ENCODE measurements around the gene ANK3.

The ANK3 gene

DNA sequence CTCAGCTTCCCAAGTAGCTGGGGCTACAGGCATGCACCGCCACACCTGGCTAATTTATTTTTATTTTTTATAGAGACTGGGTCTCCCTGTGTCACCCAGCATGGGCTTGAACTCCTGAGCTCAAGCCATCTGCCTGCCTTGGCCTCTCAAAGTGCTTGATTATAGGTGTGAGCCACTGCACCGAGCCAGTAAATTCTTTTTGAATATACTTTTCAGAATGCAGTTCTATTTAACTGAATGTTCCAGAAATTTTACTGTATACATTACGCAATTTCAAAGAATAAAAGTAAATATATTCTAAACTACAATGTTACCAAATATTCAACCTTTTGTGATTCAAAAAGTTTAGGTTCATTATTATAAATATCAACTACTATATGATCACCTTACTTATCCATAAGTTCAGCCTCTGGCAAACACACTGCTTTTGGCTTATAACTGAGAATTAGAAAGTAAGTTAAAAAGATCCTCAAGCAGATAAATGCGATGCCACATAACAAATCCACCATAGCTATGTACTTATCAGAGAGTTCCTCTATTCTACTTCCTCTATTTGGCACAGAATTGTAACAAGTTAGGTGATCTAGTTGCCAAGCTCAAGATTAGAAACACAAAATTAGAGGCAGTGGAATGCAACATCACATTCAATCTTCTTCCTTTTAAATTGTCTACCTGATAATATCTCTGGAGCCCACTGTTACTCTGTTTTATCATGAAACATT is 118.2 kb downstream of the ANK3 start:
- DNase-seq = no peak

DNA sequence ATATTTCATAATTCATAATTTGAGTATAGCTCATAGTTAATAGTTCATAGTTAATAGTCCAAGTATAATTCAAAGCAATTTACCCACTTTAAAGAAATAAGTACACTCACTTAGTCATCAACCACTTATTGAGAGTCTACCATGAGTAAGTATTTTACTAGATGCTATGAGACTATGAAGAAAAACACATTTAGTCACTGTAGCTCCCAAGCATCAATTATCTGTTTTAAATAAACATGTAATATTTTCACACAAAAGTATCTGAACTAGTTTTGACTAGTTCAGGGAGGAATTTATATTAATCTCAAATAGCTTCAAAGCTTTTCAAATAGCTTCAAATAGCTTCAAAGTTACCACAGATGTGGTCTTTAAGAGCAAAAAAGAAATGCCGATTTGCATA is 119.2 kb downstream of the ANK3 start:
- no peak for DNase-seq

DNA sequence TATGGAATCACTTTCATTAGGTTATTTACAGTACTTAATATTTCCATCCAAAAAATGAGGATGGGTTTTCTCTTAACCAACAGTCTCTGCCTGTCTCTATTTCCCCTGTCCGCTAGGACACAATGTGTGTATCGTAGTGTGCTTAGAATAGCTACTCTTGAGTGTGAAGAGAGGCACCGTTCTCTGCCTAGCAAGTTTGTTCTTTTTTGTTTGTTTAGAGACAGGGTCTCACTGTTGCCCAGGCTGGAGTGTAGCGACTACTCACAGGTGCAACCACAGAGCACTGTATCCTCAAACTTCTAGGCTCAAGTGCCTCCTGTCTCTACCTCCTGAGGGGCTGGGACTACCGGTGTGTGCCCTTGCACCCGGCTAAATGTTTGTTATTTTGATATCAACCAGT is 121.9 kb downstream of the ANK3 start:
- DNase-seq = no peak

DNA sequence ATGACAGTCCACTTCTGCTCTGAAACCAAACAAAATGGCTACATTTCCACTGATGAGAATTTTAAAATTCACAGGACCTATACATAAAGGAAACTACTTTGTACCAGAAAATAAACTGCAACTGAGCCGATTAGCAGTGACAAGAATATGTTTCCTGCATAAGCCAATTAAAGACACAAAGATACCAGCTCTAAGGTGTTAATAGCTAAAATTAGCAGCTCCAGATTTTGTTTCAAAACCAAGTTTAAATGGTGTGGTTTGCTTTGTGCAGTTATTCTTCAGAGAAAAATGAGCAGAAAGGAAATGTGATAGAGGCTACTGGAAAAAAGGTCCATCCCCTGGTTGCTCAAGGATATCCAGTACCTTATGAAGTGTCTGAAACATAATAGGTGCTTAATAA is 123.2 kb downstream of the ANK3 start:
- DNase-seq = no peak

DNA sequence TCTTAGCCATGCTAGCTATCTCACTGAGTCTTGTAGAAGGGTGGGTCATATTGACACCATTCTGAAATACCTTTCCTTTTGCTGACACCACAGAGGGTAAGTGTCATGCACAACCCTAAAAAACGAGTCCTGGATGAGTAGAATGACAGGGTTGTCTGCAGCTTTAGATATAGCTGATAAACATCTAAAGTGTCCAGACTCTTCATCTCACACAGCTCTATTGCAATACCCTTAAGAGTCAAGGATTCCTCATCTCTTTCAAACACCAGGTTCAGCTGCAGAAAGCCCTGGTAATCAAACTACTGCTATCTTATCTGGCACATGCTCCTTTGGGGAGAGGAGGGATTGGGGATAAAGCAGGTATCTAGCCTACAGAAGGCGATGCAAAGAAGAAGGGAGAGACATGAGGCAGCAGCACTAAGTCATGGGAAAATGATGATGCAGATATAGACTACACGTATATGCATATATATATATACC is 127.0 kb downstream of the ANK3 start:
- no peak for DNase-seq

DNA sequence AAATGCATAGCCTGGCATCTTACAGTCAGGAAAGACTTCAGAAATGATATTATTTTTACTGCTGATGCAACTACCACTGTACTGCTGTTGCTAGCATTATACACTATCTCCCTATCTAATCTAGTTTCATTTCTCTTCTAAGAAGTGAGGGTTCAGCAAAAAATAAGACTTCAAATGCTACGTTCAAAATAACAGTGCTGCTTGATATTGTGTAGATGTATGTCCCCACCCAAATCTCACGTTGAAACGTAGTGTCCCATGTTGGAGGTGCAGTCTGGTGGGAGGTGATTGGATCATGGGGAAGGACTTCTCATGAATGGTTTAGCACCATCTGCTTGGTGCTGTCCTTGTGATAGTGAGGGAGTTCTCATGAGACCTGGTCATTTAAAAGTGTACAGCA is 129.4 kb downstream of the ANK3 start:
- DNase-seq = no peak

DNA sequence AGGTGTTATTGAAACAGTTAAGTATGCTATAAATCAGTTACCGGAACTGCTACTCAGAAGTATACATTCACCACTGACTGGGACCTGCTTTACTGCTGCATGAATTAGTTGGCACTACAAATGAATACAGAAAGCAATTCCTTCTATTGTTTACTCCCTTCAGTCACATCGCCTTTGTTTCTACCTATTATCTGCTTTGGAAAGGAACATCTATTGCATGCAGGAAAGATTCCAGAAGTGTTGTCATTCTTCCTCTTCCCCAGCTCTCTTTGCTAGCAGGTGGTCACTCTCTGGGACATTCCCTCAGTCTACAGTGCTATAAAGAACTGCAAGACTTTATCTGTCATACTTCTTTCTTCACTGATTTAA is 131.3 kb downstream of the ANK3 start:
- no peak for DNase-seq

DNA sequence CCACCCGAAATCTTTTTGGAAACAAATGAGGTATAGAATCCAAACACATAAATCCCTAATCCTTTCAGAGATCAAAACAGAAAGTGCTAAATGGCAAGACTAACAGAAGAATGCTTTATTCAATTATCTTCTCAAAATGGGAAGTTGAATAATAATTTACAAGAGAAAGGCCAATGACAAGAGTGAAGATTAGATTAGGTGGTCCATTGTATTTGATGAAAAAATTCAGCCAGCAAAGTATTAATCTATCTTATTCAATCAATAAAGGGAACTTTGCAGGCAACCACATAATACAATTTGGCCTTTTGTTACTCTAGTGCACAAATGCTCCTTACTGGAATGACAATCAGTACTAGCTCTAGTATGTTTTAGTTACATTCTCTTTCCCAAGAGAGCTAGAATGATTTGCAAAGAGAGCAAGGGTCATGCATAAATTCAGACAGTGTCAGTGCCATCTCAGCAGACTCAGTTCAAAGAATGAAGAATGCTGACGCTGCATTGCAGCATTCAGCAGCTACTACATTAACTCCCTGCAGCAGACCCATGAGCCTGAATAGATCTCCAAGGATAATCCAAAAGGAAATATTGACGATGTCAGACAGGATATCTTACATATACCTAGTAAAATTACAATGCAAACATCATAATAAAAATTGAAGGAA is 131.8 kb downstream of the ANK3 start:
- no peak for DNase-seq

DNA sequence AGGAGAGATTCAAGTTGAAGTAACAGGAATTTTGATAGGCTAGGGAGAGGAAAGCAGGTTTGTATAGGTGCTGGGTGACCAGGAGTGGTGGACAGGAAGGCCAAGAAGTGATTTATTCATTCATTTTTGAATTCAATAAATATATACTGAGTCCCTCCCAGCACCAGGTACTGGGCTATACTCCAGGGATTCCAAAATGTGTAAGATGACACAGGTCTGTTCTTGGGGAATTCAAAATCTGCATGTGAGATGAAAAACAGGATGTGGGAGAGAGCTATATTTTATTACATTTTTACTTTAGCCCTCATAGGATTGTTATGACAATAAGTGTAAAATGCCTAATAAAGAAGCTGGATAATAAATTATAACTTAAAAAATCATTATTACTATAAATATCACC is 134.9 kb downstream of the ANK3 start:
- no peak for DNase-seq

DNA sequence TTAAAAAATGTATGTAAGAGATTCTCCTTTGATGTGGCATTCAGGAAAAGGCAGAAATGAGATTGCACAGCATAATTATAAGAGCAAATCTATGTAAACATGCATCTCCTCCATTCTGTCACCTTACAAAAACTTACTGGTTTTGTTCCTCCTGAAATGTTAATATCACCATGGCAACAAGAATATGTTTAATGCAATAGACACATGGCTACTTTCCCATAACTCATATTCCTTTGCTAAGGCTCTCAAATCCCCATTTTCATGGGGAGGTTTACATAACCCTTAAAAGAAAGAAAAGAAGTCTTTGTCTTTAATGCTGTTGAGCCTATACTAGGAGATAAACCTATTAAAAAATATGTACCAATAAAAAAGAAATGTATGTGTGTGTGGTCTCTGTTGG is 136.2 kb downstream of the ANK3 start:
- DNase-seq = no peak

DNA sequence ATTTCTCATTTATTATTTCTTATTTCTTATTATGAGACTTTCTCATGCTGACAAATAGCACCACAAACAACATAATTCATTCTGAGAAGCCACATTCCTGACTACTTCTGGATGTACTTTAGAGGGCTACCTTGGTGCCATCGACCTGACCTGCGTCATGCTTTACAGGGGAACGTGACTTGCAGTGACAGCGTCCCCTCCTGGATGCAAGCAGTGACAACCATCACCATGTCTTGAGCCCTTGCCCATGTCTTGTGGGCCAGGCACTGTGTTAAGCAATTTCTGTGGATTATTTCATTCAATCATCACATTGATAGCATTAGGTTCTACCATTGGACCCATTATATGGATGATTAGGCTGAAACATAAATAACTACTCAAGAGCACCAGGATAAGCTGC is 137.0 kb downstream of the ANK3 start:
- DNase-seq = no peak

DNA sequence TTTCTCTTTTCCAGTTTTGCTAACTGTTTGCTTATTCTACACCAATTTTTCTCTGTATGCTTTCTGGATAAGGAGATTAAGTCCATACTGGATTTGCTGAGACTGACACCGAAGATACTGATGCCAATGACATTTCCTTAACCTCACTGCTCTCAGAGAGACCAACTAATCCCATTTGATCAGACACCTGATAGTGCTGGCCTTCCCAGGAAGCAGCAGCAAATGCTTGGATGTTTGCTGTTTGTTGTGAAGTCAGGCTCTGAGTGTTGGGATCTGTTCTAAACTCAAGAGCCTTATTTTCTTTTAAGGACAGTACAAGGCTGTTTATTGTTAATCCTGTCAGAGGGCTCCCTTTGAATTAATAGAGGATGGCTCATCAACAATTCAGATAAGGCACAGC is 143.3 kb downstream of the ANK3 start:
- DNase-seq = no peak

DNA sequence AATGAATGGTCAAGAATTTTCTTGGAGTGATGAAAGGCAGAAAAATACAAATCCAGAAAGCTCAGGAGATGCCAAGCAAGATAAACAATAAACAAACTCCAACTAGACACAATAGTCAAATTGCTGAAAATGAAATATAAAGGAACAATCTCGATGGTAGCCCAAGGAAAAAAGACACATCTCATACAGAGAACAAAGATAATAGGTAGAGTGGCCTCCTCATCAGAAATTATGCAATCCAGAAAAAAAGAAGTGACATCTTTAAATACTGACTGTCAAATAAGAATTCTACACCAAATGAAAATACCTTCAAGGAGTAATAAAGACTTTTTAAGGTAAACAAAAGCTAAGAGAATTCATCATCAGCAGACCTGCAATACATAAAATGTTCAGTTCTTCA is 150.4 kb downstream of the ANK3 start:
- no peak for DNase-seq

DNA sequence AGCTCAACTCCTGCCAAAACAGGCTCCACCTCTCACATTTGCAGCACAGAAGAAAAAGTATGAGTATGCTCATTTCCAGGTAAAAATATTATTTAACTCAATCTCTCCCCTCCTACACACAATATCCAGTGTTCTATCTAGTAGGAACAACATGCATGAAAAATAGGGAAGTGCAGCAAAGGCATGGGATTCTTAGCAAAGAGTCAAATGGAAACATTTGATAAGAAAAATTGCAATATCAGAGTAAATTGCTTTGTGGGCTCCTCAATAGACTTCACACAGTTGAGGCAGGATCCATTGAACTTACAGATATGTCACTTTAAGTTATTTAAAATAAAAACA is 150.9 kb downstream of the ANK3 start:
- no peak for DNase-seq

DNA sequence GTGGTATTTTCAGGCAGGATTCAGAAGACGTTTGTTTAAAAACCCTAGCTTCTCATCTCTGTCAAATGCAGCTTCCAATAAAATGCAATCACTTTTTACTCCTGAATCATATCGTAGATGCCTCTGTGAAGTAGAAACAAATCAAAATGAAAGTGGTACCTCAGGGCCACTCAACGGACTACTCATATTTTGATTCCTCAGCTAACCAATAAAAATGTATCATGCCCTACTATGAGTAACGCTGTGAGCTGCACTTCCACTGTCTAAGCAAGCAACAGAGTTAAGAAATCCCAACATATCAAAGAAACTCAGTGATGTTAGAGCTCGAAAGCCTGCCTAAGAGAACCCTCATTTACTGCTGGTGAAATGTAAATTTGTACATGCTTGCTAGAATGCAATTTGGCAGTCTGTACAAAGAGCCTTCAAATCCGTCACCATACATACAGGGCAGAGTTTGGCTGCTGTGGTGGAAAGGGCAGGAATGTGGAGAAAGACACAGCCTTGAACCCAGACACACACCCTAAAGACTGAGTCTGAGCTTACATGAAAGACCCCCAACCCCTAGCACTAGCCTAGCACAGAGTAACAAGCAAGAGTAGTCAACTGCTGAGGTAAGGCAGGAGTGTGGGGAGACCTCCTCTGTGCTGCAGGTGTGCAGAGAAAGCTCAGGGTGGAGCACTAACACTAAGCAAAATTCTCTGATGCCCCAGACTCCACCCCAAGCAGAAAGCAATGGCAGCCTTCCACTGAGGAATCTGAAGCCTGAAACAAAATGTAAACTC is 151.5 kb downstream of the ANK3 start:
- DNase-seq = no peak

DNA sequence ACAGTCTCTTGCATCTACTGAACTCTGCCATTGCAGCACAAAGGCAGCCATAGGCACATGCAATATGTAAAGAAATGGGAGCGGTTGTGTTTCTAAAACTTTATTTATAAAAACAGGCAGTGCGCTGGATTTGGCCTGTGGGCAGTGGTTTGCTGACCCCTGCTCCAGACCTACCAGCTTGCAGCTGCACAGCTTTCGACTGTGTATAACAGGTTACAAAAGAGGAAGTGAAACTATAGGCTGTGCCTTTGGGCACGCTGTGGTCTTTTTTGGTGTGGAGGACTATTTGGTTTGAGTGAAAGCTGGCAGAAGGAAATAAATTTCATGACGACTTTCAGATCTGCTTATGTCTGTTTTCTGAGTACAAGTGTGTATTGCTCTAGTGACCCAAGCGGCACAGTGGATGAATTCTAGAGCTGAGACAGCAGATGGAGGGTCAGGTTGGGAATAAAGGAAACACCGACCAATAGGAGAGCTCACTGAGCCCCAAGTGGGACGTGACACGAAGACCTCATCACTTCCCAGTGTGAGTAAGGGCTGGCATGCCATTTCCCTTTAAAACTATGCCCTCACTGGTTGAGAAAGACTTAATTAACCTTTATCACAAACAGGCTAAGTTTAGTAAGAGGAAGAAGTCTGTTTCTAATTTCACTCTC is 152.7 kb downstream of the ANK3 start:
- DNase-seq = no peak

DNA sequence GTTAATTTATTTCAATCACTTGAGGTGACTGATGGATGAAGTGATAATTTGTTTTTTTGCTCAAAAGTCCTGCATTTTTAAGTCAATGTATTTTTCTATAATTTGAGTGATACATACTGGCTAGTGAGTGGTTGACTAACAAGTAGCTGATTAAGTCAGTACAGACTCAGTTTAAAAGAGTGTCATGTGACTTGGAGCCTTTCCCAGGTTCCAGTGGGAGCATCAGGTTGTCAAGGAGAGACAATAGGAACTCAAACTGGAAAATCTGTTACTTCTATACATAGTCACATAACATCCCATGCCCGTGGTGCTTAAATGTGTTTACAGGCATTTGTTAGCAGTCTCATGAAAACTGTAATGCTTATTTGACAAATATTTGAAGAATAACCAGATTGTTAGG is 154.7 kb downstream of the ANK3 start:
- no peak for DNase-seq

DNA sequence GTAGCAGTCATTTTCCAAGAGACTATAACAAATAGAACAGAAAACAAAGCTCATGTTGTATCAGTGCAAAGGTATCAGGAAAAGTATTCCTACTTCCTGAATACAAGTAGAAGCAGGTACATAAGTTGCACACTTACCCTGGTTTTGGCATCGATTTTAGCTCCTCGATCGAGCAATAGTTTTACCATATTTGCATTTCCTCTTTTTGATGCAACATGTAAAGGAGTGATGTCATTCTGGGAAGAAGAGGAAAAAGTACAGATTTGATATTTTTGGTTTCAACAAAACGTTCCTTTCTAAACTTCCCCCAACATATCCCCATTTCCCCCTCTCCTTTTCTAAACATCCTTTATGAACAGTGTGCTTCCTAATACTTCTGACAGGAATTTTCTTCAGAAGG is 155.1 kb downstream of the ANK3 start:
- no peak for DNase-seq

DNA sequence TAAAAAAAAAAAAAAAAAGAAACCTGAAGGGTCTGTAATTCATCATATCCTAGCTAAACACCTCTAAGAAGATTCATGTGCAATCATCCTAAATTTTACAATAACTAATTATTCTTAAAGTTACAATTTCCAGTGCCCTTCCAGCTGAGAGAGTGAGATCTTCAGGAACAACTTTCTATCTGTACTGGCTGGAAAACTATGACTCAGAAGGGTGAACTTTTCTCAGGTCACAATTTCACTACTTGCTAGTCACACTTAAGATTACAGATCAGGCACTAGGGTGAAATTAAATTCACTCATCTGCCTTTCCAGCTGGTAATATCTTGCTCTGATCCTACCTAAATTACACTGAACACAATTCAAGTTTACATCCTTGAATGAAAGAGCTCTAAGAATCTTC is 158.8 kb downstream of the ANK3 start:
- no peak for DNase-seq

DNA sequence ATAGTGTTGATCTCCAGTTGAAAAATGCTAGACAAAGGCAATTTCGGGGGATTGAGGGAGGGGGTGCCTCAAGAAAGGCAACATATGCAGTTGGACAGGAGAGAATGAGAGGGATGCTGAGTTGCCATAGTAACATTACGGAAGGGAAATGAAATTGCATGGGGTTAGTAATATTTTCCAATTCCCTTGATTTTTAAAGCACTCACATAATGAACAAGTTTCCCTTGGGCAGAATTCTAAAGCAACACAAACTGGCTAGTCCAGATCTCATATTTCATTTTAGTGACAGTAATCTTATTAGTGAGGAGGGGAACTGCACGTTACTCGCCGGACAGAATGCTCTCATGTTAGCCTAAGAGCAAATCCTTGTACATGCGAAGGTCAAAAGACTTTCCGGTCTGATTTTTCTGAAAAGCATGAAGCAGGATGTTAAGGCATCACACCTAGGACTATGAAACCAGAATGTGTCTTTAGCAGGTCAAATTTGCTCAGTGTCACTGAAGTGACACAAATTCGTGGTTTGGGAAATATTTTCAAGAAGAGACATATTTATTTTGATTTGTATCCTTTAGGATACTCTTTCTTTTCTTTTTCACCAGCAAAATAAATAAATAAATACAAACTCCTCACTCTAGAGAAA is 165.5 kb downstream of the ANK3 start:
- DNase-seq = no peak

DNA sequence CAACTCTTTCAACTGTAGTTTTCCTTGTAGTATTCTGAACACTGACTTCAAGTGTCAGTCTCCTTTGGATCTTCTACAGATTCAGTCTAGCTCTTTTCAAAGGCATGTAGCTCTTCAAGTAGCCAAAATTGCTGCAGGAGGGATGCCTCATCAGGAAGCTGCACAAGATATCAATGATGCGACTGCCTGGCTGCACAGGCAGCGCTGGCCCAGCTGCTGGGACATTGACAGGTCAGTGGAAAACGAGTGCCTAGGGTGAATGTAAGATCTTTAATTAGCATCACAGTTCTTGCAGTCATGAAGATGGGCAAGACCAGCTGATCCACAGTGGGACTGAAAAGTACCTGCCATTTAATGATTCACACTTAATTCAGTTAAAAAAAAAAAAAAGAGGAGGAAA is 167.6 kb downstream of the ANK3 start:
- no peak for DNase-seq

DNA sequence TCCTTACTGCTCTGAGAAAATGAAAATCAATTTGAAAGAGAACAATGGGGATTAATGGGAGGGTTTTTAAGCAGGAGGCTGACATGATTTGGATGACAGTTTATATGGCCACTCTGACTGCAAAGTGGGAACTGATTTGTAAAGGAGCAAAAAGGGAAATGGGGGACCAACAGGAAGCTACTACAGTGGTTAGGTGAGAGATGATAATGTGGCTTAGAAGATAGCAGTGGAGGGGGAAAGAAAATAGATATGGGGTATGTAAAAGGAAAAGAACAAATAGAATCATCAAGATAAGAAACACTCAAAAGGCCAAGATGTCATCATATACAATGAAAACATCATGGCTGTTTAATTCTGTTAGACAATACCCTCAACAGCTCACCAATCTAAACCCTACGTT is 177.5 kb downstream of the ANK3 start:
- DNase-seq = no peak

DNA sequence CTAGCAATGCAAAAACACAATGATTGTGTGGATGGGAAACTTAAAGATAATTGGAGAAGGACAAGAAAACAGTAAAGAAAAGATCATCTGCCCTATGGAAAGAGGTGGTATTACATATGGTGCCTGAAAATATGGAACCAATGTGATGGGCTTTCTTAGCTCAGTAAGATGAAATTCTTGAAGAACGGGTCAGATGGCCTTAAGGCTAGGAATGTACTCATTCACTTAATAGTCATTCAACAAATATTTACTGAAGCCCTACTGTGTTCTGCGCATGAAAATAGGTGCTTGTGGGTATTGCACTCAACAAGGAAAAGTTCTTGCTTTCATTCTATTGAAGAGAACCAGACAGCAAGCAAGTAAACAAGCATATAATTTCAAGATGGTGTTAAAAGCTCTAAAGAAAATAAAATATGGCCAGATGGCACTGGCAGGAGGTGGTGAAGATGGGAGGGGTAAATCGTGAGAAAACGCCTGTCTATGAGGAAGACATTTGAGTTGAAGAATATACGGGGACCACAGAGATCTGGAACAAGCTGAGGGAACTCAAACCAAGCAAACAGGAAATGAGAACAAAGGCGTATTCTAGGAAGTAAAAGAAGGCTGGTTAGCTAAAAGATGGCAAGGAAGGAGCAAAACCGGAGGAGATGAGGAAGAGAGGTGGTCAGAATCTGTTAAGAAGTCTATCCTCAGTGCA is 179.7 kb downstream of the ANK3 start:
- DNase-seq = no peak

Measured in activated CD4-positive, alpha-beta T cell treated with anti-CD3 and anti-CD28 coated beads, Interleukin-2, amount 50 U/mL, for 4 hours (primary cell).